ENCODE data around the gene SLC27A4. TPM values are rescaled to one million over a fixed set of nuclear protein-coding genes. Genes with fewer than 3 reads are reported as not detected.

The SLC27A4 gene
- total and polyA plus RNA-seq, 2 of the 13 experiments (the other 11 are each of a cell fraction or from before 2014, with no cell fraction given) = 10.6 to 18.8 TPM

DNA sequence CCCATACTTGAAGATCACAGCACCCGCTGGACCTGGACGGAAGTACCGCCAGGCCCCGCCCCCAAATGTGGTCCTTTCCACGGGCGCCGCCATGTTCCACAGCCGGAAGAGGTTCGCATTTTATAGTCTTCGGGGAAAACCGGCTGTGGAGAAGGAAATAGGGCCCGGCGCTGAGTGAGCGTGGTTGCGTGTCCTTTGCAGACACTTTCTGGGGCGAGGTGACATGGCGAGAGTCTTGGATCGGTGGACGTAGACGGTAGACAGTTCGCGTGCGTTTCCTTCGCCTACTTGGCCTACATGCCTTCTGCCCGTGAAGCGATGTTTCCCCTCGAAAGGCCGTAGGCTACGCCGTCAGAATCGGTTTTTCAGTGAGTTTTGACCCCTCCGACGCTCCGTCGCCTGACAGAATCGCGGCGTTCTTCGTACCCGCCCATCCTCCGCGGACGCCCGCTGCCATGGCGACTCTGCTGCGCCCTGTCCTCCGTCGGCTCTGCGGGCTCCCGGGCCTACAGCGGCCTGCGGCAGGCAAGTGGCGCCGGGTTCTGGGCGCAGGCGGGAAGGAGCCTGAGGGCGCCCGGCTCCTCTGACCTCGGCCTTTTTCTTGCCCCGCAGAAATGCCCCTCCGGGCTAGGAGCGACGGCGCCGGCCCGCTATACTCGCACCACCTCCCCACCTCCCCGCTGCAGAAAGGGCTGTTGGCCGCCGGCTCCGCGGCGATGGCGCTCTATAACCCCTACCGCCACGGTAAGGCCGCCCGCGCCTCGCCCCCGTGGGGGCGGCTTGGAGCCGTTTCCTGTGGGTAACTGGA is 17.7 kb upstream of the SLC27A4 start, which contains the start of the genes COQ4 and TRUB2 (continued):
- TF ChIP-seq, protein P1, sequence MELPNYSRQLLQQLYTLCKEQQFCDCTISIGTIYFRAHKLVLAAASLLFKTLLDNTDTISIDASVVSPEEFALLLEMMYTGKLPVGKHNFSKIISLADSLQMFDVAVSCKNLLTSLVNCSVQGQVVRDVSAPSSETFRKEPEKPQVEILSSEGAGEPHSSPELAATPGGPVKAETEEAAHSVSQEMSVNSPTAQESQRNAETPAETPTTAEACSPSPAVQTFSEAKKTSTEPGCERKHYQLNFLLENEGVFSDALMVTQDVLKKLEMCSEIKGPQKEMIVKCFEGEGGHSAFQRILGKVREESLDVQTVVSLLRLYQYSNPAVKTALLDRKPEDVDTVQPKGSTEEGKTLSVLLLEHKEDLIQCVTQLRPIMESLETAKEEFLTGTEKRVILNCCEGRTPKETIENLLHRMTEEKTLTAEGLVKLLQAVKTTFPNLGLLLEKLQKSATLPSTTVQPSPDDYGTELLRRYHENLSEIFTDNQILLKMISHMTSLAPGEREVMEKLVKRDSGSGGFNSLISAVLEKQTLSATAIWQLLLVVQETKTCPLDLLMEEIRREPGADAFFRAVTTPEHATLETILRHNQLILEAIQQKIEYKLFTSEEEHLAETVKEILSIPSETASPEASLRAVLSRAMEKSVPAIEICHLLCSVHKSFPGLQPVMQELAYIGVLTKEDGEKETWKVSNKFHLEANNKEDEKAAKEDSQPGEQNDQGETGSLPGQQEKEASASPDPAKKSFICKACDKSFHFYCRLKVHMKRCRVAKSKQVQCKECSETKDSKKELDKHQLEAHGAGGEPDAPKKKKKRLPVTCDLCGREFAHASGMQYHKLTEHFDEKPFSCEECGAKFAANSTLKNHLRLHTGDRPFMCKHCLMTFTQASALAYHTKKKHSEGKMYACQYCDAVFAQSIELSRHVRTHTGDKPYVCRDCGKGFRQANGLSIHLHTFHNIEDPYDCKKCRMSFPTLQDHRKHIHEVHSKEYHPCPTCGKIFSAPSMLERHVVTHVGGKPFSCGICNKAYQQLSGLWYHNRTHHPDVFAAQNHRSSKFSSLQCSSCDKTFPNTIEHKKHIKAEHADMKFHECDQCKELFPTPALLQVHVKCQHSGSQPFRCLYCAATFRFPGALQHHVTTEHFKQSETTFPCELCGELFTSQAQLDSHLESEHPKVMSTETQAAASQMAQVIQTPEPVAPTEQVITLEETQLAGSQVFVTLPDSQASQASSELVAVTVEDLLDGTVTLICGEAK (IDR thresholded peaks at IDR 0.05) = peak; percentile 94
- TF ChIP-seq, protein P1 (CRISPR knock-in tag; IDR thresholded peaks at IDR 0.05) = peak; percentile 90
- TF ChIP-seq HOXA3 (CRISPR knock-in tag; IDR thresholded peaks at IDR 0.05) (peak; percentile 97), ZNF619 (CRISPR knock-in tag; IDR thresholded peaks at IDR 0.05) (0 out of 2 replicates have a peak, but pooled peaks have one; percentile 45), RFX3 (CRISPR knock-in tag; IDR thresholded peaks at IDR 0.05) (peak; percentile 84), SNAI1 (CRISPR knock-in tag; IDR thresholded peaks at IDR 0.05; ENCODE audit: borderline replicate concordance) (0 out of 2 replicates have a peak, but pooled peaks have one; percentile 67), SRSF1 (optimal IDR thresholded peaks at IDR 0.05; ENCODE audit: low read depth, low read length) (no peak), ZNF20 (CRISPR knock-in tag; IDR thresholded peaks at IDR 0.05) (no peak), CENPX (CRISPR knock-in tag; IDR thresholded peaks at IDR 0.05) (no peak)
- TF ChIP-seq, protein P2, sequence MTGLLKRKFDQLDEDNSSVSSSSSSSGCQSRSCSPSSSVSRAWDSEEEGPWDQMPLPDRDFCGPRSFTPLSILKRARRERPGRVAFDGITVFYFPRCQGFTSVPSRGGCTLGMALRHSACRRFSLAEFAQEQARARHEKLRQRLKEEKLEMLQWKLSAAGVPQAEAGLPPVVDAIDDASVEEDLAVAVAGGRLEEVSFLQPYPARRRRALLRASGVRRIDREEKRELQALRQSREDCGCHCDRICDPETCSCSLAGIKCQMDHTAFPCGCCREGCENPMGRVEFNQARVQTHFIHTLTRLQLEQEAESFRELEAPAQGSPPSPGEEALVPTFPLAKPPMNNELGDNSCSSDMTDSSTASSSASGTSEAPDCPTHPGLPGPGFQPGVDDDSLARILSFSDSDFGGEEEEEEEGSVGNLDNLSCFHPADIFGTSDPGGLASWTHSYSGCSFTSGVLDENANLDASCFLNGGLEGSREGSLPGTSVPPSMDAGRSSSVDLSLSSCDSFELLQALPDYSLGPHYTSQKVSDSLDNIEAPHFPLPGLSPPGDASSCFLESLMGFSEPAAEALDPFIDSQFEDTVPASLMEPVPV (CRISPR knock-in tag; IDR thresholded peaks at IDR 0.05) = no peak
- TF ChIP-seq, protein P3, sequence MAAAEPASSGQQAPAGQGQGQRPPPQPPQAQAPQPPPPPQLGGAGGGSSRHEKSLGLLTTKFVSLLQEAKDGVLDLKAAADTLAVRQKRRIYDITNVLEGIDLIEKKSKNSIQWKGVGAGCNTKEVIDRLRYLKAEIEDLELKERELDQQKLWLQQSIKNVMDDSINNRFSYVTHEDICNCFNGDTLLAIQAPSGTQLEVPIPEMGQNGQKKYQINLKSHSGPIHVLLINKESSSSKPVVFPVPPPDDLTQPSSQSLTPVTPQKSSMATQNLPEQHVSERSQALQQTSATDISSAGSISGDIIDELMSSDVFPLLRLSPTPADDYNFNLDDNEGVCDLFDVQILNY (CRISPR knock-in tag; conservative IDR thresholded peaks at IDR 0.05) = no peak
- TF ChIP-seq, protein P4, sequence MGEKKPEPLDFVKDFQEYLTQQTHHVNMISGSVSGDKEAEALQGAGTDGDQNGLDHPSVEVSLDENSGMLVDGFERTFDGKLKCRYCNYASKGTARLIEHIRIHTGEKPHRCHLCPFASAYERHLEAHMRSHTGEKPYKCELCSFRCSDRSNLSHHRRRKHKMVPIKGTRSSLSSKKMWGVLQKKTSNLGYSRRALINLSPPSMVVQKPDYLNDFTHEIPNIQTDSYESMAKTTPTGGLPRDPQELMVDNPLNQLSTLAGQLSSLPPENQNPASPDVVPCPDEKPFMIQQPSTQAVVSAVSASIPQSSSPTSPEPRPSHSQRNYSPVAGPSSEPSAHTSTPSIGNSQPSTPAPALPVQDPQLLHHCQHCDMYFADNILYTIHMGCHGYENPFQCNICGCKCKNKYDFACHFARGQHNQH (CRISPR knock-in tag; IDR thresholded peaks at IDR 0.05) = peak; percentile 52; the same call in 1 of the 2 replicates
- TF ChIP-seq, protein P5, sequence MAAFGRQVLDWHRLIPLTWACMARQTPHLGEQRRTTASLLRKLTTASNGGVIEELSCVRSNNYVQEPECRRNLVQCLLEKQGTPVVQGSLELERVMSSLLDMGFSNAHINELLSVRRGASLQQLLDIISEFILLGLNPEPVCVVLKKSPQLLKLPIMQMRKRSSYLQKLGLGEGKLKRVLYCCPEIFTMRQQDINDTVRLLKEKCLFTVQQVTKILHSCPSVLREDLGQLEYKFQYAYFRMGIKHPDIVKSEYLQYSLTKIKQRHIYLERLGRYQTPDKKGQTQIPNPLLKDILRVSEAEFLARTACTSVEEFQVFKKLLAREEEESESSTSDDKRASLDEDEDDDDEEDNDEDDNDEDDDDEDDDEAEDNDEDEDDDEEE (CRISPR knock-in tag; IDR thresholded peaks at IDR 0.05) = no peak; the same call in 1 of the 2 replicates
